IgD-negative memory B cell (primary cell): Measurements from ENCODE around the gene CFAP74. TPM values are rescaled to one million over a fixed set of nuclear protein-coding genes. Genes with fewer than 3 reads are reported as not detected.

Experiments used
- H3K27ac Mint-ChIP-seq, 3 donors: one replicate each; pipeline ENCODE4 v1.8.0; 2020 to 2022; ENCODE audit warnings: mild to moderate bottlenecking in 3 of 3, mixed read lengths in 3 of 3, moderate library complexity in 1 of 3
- H3K27me3 Mint-ChIP-seq: one replicate; pipeline ENCODE4 v1.8.0; 2021; ENCODE audit warnings: mixed read lengths
- H3K36me3 Mint-ChIP-seq: one replicate; pipeline ENCODE4 v1.8.0; 2020; ENCODE audit warnings: mild to moderate bottlenecking, mixed read lengths
- H3K4me1 Mint-ChIP-seq, 3 donors: one replicate each; pipeline ENCODE4 v1.8.0; 2020 to 2022; ENCODE audit warnings: mixed read lengths in 3 of 3, mild to moderate bottlenecking in 1 of 3
- H3K4me3 Mint-ChIP-seq, 4 donors: one replicate each; pipeline ENCODE4 v1.8.0; 2020 to 2022; ENCODE audit warnings: mild to moderate bottlenecking in 4 of 4, mixed read lengths in 4 of 4, moderate library complexity in 3 of 4
- H3K9me3 Mint-ChIP-seq, 3 donors: one replicate each; pipeline ENCODE4 v1.8.0; 2020 to 2021; ENCODE audit warnings: mixed read lengths in 3 of 3, mild to moderate bottlenecking in 1 of 3
- polyA plus RNA-seq: library from polyadenylated mRNA; unstranded; fragments of 300-500 nt; fragmentation: Illumina TruSeq; gene quantifications from one replicate; pipeline ENCODE4 v1.2.3, GENCODE V29; 2021

CFAP74 gene
- polyA plus RNA-seq, 1 donor from 2014 or later: not detected

DNA sequence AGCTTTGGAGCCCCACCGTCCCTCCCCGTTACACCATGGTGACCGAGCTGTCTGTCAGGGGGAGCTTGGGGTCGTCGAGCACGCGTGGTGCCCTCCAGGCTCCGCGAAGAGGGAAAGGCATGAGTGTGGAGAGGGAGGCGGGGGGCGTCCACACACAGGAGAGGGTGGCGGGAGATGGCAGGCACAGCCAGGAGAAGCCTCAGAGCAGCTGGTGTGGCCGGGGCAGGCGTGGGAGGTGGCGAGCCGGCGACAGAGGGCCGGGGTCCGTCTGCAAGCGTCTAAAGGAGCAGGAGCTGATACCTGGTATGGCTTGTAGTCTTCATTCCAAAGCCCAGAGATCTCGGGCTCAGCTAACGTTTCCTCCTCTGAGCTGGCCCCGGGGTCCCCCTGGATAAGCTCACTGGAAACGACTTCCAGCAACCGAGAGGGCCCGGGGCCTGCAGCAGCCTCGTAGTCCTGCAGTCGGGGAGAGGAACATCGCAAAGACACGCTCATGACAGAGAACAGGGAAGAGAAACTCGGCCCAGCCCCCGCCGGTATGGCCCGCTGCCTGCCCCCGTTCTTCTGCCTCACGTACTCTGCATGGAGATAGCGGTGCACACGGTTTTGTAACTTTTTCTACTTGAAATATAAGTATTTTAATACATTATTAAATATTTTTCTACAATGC is 37.4 kb downstream of the CFAP74 start:
- Mint-ChIP-seq H3K4me3 (no peak overlapping the region), H3K27me3 (peaks cover 7% of the 10 kb centered on the region), H3K4me1 (no peaks in the 10 kb centered on the region), H3K9me3 (no peaks in the 10 kb centered on the region), H3K36me3 (no peaks in the 10 kb centered on the region), H3K27ac (no peak overlapping the region)

DNA sequence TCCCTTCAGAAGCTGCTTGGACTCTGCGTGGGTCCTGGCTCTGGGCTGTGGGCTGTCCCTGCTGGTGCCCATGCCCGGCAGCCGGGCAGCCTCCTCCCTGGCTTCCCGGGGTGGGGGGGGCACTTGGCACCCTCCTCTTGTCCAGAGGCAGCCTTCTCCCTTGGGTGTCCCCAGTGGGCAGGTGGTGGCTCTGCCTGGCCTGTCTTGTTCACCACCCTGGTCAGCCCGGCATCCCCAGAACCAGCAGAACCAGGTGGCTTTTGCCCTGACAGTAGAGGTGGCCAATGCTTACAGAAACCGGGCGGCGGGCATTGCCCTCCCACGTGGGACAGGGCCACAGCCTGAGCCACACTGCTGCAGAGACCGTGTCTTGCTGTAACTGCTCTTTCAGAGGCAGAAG is 38.0 kb downstream of the CFAP74 start:
- H3K9me3 Mint-ChIP-seq: no peaks in the 10 kb centered on the region

DNA sequence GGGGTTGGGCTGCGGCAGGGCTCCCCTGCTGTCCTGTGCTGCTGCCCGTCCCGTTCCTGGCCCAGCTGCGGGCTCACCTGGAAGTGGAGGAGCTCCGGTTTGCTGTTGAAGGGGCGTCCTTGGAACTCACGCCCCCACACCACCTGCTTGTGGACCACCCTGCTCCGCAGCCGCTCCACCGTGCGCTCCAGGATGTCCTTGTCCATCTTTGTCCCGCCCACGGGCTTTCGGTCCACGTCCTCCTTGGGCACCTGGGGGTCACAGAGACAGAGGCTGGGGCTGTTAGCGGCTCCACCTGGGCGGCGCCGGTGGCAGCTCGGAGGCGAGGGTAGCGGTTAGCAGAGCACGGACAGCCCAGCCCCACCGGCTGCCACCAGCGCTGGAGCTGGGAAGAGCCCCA is 38.8 kb downstream of the CFAP74 start:
- no peak overlapping the region for H3K27ac Mint-ChIP-seq
- no peaks in the 10 kb centered on the region for H3K9me3 Mint-ChIP-seq
- H3K4me3 Mint-ChIP-seq: no peak overlapping the region
- H3K4me1 Mint-ChIP-seq: no peaks in the 10 kb centered on the region
- H3K27me3 Mint-ChIP-seq: peaks cover 17% of the 10 kb centered on the region
- no peaks in the 10 kb centered on the region for H3K36me3 Mint-ChIP-seq

More for the DNA sequence above, 38.0 kb downstream of the CFAP74 start:
- Mint-ChIP-seq H3K27me3 (peaks cover 13% of the 10 kb centered on the region), H3K27ac (no peak overlapping the region), H3K4me1 (no peaks in the 10 kb centered on the region), H3K36me3 (no peaks in the 10 kb centered on the region), H3K4me3 (no peak overlapping the region)

DNA sequence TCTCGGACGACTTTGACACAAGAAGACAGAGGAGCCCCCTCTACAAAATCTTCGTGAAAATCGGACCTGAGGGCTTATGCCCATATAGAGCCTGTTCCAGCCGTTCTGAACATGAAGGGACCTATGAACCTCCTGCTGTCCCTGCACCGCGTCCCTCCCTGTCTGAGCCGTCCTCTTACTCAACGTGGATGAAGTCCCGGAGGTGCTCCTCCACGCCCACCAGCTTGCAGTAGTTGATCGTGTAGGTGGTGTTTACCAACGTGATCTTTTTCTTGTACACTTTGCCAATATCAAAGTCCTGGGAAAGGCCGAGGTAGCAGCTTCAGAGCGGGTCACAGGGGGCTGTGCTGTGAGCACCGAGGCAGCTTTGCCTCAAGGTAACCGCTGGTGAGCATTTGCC is 40.0 kb downstream of the CFAP74 start:
- Mint-ChIP-seq H3K4me1 (no peaks in the 10 kb centered on the region), H3K9me3 (no peaks in the 10 kb centered on the region), H3K27me3 (peaks cover 23% of the 10 kb centered on the region), H3K4me3 (no peak overlapping the region), H3K36me3 (no peaks in the 10 kb centered on the region), H3K27ac (no peak overlapping the region)

DNA sequence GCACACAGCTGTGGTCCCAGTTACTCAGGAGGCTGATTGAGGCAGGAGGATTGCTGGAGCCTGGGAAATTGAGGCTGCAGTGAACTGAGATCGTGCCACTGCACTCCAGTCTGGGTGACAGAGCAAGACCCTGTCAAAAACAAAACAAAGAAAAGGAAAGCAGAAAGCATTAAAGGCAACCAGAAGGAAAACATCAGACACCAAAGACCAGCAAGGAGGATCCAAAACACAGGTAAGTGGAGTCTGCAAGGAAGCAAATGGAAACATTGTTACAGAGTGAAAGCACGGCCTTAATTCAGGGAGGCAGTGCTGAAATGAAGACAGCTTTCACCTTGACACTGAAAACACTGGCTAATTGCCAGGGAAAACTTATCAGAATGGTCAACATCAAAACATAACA is 40.8 kb downstream of the CFAP74 start:
- H3K9me3 Mint-ChIP-seq: no peaks in the 10 kb centered on the region
- H3K36me3 Mint-ChIP-seq: no peaks in the 10 kb centered on the region
- H3K27ac Mint-ChIP-seq: no peak overlapping the region
- H3K4me1 Mint-ChIP-seq: no peaks in the 10 kb centered on the region
- no peak overlapping the region for H3K4me3 Mint-ChIP-seq
- H3K27me3 Mint-ChIP-seq: peaks cover 28% of the 10 kb centered on the region

DNA sequence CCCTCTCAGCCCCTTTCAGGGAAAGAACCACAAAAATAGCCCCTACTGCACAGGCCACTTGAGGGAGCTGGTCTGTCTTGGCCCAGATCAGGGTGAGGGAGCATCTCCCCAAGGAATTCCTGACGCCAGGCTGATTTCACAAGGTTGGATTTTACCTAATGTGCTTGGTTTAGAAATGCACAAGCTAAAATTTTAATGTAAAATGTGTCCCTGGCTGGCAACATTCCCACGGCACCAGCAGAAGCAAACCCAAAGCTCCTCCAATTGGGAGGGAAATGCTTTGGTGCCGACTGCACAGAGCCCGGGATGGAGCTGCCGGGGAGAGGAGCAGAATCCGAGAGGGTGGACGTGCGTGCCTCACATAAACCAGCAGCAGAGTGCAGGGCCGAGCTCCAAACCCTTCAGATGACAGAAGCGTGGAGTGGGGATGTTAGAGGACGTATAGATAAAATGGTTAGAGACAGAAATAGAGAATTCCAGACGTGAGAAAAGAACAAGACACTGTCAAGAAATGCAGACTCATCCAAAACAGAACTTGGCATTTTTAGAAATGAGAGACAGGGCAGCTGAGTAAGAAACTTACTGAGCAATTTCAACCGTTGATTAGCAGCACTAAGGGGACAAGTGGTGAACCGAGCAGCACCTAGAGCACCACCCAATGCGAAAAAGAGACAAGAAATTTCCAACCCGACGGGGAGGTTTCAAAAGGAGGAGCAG is 42.9 kb downstream of the CFAP74 start:
- Mint-ChIP-seq H3K9me3 (no peaks in the 10 kb centered on the region), H3K27me3 (peaks cover 30% of the 10 kb centered on the region), H3K36me3 (no peaks in the 10 kb centered on the region), H3K4me1 (no peaks in the 10 kb centered on the region), H3K27ac (peak overlapping the region in 1 of 3 donors; percentile 6), H3K4me3 (no peak overlapping the region)

DNA sequence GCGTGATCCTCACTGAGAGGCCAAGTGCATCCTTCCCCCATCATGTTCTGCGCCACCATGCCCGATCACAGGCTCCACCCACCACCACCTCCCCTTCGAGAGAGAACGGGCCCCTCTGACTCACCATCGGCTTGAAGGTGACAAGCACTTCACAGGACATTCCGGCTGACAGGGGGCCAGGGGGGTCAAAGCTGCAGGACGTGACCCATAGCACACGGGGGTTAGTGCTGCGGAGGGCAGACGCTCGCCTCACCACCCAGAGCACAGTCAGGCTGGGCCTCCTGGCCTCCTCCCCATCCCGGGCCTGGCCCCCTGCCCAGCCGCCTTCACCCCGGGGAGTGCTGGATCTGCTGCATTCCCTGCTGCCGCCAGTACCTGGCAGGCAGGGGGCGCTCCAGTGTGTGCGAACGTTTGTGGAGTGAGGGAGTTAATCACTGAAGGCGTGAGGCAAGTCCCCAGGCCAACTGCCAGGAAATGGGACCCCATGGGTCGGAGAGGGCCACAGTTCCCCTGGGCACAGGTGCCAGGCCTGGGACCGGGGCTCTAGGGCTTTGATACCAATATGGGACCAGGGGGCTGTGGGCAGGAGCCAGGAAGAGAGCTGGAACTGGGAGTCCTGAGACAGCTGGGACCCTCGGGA is 43.6 kb downstream of the CFAP74 start:
- peaks cover 30% of the 10 kb centered on the region for H3K27me3 Mint-ChIP-seq
- H3K36me3 Mint-ChIP-seq: no peaks in the 10 kb centered on the region
- H3K27ac Mint-ChIP-seq: no peak overlapping the region
- no peaks in the 10 kb centered on the region for H3K4me1 Mint-ChIP-seq
- no peaks in the 10 kb centered on the region for H3K9me3 Mint-ChIP-seq
- no peak overlapping the region for H3K4me3 Mint-ChIP-seq

DNA sequence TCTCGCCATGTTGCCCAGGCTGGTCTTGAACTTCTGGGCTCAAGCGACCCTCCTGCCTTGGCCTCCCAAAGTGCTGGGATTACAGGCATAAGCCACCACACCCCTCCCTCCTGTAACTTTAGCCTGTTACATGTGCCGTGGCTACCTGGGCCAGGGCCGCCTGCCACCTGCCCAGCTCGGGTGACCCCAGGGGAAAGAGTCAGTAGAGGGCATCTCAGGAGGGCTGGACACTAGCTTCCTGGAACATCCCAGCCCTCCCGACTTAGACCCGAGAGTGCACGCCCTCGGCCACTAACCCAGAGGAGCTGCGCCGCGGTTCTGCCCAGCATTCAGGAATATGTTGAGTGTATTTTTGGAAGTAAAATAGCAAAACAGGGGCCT is 44.1 kb downstream of the CFAP74 start:
- Mint-ChIP-seq H3K9me3 (no peaks in the 10 kb centered on the region), H3K36me3 (no peaks in the 10 kb centered on the region), H3K4me3 (no peak overlapping the region), H3K27me3 (peaks cover 30% of the 10 kb centered on the region), H3K27ac (no peak overlapping the region), H3K4me1 (no peaks in the 10 kb centered on the region)

DNA sequence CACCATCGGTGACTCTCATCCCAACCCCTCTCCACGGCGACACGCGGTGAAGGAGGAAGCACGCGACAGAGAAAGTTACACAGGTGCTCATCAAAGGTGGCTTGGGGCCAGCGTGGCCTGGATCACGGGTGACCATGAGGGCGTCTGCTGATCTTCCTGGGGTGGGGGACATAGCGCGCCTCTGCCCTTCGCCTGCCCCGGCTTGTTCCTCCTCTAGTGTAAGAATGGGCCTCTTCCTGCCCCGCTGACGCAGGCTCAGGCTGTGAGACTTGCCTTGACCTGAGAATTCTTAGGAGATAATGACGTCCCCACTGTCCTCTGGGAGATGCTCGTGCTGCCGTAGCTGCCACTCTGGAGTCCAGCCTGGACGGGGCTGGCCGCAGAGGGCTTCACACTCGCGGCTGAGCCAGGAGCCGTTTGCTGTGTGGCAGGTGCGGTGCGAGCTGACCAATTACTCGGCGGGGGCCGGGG is 45.5 kb downstream of the CFAP74 start:
- Mint-ChIP-seq H3K27me3 (peaks cover 30% of the 10 kb centered on the region), H3K9me3 (no peaks in the 10 kb centered on the region), H3K36me3 (no peaks in the 10 kb centered on the region), H3K27ac (no peak overlapping the region), H3K4me3 (no peak overlapping the region), H3K4me1 (peaks cover 0 to 2% (median 2%) of the 10 kb centered on the region in 3 donors)

DNA sequence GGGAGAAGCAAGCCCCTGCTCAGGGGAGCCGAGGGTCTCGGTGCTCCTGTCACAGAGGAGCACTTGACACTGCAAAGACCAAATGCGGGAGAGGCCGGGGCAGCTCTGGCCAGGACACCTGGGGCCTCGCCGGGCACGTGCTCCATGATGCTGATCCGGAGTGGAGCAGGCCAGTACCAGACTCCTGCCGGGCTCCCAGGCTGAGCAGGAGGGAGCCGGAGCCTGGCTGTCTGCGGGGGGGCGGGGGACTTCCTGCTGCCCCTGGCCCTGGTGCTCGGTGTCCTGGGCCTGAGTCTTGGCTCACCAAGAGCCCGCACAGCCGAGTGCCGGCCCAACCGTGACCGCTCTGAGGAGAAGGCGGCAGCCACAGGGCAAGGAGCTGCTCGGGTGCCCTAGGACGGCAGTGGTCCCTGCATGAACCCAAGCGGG is 46.0 kb downstream of the CFAP74 start:
- Mint-ChIP-seq H3K4me3 (no peak overlapping the region), H3K36me3 (no peaks in the 10 kb centered on the region), H3K4me1 (peaks cover 0 to 2% (median 2%) of the 10 kb centered on the region in 3 donors), H3K9me3 (no peaks in the 10 kb centered on the region), H3K27ac (no peak overlapping the region), H3K27me3 (peaks cover 28% of the 10 kb centered on the region)

DNA sequence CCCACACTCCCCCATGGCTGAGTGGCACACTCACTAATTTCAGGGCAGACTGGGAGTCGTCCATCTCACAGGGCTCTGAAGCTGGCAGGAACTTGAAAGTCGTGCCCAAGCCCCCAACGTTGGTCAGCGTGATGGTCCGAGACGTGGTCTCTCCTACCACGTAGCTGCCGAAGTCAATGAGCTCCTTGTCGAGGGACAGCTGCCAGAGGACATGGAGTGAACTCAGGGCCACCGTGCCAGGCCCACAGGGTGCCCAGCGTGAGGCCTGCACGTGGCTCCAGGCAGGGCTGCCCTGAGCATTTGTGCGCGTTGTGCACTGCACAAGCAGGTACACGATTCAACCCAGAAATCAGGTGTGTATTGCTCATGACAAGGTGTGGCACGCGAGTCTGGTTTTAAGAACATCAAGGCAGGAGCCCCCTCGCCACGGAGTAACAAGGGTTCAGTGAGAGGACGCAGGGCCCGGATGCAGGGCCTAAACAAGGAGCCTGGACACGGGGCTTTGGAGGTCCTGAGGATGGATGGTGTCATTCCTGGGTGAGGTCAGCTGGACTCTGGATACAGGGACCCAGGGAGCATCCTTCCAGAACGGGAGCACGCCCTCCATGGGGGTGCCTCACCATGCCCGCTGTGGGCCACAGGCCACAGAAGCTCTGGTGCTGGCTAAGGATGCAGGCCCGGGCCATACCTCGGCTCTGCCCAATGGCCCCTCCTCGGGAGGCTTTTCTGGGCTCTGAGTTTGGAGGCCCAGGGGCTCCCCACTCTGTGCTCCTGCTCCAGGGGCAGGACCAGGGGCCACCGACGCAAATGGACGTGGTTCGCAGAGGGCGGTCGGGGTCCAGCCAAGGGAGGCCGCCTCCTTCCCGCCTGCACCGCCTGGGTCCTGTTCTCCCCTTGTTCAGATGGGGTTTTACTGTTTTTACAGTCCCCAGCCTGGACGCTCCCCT is 46.7 kb downstream of the CFAP74 start:
- Mint-ChIP-seq H3K36me3 (no peaks in the 10 kb centered on the region), H3K9me3 (peaks cover 0 to 1% (median 0%) of the 10 kb centered on the region in 3 donors), H3K27me3 (peaks cover 30% of the 10 kb centered on the region), H3K4me1 (peaks cover 0 to 2% (median 2%) of the 10 kb centered on the region in 3 donors), H3K27ac (no peak overlapping the region), H3K4me3 (no peak overlapping the region)

DNA sequence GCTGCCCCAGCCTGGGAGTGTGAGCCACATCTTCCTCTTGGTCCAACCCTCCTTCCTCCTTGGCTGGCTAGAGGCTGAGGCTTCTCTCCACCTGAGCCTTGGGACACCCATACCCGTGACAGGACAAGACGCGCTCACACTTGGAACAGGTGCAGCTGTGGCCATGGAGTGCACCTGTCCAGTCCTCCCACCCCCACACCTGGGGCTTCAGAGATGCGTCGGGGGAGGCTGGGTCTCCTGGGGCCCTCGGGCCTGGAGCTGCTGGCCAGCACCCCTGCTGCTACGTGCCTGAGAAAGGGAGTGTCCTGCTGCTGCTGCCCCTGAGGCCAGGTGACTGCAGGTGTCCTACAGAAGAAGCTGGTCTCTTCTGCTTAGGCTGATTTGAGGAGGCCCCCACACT is 47.5 kb downstream of the CFAP74 start:
- peaks cover 3 to 6% (median 3%) of the 10 kb centered on the region in 3 donors for H3K9me3 Mint-ChIP-seq
- peaks cover 30% of the 10 kb centered on the region for H3K27me3 Mint-ChIP-seq
- no peak overlapping the region for H3K27ac Mint-ChIP-seq
- H3K36me3 Mint-ChIP-seq: peaks cover 2% of the 10 kb centered on the region
- no peak overlapping the region for H3K4me3 Mint-ChIP-seq
- H3K4me1 Mint-ChIP-seq: peaks cover 0 to 2% (median 2%) of the 10 kb centered on the region in 3 donors

DNA sequence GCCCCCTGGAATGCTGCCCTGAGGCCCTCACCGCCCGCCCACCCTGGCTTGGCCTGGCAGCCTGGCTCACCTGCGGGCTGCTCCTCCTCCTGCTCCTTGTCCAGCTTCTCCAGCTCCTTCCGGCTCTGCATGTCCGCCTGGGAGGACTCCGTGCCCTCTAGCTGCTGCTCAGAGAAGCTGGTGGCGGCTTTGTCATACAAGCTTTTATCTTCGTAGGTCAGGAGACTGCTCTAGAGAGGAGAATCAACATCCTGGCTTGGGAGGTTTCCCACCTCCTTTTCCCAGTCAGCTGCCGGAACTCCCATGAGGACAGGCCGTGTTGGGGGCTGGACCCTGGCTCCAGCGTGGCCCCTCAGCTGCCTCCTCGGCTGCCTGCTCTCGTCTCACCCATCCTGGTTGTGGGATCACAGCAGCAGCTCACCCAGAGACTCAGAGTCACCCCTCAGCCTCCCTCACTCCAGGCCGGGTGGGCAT is 47.9 kb downstream of the CFAP74 start:
- H3K9me3 Mint-ChIP-seq: peaks cover 3 to 11% (median 3%) of the 10 kb centered on the region in 3 donors
- peaks cover 0 to 2% (median 2%) of the 10 kb centered on the region in 3 donors for H3K4me1 Mint-ChIP-seq
- peaks cover 2% of the 10 kb centered on the region for H3K36me3 Mint-ChIP-seq
- H3K4me3 Mint-ChIP-seq: no peak overlapping the region
- no peak overlapping the region for H3K27ac Mint-ChIP-seq
- peaks cover 26% of the 10 kb centered on the region for H3K27me3 Mint-ChIP-seq

DNA sequence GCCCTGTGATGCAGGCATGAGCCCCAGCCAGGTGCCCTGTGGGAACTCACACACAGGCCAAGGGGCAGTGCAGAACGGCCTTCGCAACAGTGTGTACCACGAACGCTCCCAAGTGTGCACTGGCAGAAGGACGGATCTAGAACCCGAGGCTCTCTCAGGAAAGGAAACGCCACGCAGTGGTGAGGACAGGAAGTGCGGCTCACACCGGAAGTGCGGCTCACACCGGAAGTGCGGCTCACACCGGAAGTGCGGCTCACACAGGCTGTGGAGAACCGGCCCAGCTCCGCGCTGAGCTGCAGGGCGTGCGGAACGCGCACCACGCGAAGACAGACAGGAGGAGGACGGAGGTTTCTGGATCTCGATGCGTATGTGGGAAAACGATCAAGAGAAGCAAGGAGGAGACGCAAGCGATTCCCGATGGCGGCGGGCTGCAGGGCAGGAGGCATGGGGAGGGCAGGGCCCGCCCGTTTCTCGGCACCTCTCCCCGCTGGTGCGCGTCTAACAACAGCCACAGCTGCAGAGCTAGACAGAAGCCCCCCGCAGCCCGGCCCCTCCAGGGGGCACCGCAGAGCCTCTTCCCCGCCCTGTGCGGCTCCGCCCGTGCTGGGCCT is 48.6 kb downstream of the CFAP74 start:
- peaks cover 25% of the 10 kb centered on the region for H3K27me3 Mint-ChIP-seq
- peaks cover 3 to 11% (median 3%) of the 10 kb centered on the region in 3 donors for H3K9me3 Mint-ChIP-seq

More for the DNA sequence above, 48.6 kb downstream of the CFAP74 start:
- H3K4me3 Mint-ChIP-seq: no peak overlapping the region
- H3K36me3 Mint-ChIP-seq: peaks cover 2% of the 10 kb centered on the region
- peaks cover 0 to 2% (median 2%) of the 10 kb centered on the region in 3 donors for H3K4me1 Mint-ChIP-seq
- no peak overlapping the region for H3K27ac Mint-ChIP-seq
